HG02763 (cell line): Measurements from ENCODE around the gene MYH15.
A peak's percentile ranks its signal among the peaks of the same experiment; 100 is the strongest.

ENCODE experiments used
- ATAC-seq: cut with Tn5 transposase; IDR thresholded peaks from one replicate; pipeline ENCODE4 v1.9.1; 2021; ENCODE audit warnings: mild to moderate bottlenecking, moderate library complexity; ENCODE audit not compliant: unreplicated experiment

Gene MYH15

DNA sequence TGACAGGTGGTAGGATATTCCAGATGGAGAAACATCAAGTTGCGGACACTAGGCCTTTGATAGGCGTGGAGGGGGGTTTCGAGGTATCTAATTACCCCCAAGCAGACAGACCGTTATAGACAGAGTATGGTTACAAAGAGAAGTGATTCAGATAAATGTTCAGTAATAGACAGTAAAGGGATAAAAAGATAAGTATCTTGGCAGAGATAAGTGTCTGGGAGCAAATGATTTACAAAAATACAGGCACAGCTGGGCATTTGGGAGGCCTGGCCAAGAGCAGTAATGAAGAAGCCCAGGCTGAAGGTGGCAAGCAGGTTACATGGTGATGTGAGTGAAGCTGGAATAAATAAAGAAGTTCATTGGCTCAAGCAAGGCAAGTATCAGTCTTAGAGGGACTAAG, 659 bp upstream of the MYH15 start:
- no peak for ATAC-seq

DNA sequence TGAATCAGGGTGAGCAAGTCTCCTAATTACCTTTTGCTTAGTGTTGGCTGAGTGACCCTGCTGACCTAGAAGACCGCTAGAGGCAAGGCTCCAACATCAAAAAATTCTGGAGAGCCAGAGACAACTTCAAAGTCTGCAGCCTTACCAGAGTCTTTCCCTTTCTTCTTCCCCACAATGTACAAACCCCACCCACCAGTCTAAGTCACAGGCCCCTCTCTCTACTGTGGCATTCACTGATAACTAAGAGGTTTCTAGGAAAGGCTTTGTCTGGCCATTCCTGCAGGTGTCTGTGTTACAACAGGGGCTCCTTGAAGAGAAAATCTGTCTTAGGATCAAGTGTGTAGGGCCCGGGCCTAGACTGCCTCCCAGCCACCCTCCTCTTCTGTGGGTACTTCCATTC, 525 bp downstream of the MYH15 start:
- ATAC-seq, result no peak

DNA sequence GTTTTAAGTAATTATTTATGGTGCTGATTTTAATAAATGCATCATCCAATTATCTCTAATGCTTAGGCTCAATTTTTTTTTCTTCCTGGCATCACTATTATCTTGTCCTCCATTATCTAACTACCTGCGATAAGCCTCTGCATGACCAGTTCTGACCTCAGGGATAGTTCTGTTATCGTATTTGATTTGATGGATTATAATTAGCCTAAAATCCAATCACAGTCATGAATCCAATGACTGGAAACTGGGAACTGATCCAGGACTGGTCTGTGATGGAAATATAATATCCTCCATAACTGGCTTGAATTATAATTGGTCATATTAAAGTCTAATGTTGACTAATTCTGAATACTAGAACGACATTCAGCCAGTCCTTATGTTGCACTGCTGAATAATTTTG, 1.1 kb downstream of the MYH15 start:
- no peak for ATAC-seq

DNA sequence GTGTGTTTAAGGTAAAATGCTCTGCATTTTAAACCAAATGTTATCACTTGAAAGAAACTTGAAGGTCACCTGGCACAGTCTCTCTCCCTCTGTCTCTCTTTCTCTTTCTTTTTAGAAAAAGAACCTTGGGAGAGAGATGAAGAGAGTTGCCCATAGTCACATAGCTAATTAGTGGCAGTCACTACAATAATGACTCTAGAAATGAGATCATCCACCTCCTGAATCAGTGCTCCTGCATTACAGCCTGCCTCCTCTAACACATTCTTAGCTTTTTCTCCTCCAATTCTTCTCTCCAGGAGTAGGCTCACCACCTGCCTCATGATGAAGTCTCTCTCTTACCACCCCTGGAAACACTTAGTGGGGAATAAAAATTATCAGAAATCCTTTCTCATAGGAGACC, 2.5 kb downstream of the MYH15 start:
- no peak for ATAC-seq

DNA sequence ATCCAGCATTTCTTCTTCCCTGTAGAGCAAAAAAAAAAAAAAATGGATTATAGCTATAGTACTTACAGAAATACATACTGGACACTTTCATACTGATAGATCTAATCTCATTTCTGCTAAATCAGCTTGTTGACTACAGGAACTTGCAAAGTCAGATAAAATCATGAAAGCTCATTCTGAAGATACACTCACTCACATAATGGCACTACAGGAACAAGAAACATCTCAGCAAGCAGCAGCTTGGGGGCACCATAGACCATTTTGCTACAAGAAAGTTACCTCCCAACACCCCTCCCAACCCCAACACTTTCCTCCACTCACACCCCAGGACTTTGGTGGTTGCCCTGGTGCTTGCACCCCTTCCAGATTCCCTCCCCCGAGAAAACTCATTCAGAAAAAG, 4.6 kb downstream of the MYH15 start:
- no peak for ATAC-seq

DNA sequence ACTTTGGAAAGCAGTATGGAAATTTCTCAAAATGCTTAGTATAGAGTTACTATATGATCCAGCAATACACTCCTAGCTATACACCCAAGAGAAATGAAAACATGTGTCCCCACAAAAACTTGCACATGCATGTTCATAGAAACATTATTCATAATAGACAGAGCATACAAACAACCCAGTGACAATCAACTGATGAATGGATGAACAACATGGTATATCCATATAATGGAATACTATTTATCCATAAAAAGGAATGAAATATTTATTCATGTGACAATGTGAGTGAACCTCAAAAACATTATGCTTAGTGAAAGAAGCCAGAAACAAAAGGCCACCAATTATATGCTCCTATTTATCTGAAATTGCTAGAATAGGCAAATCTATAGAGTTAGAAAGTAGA, 6.7 kb downstream of the MYH15 start:
- ATAC-seq, result no peak

DNA sequence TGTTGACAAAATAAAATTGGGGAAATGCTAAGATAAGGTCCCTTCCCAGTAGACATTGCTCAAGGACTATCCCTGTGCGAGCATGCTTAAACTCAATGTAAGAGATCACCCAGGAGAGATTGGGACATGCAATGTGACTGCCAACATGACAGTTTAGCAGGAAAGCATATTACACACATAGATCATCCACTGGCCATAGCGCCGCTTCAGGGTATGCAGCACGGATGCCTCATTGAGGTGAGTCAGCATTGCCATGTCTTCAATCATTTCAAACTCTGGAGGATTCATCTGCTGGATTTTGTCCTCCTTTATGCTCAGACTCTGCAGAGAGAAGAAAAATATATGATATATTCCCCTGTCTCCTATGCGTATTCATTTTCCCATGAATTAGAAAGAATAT, 8.9 kb downstream of the MYH15 start:
- no peak for ATAC-seq

DNA sequence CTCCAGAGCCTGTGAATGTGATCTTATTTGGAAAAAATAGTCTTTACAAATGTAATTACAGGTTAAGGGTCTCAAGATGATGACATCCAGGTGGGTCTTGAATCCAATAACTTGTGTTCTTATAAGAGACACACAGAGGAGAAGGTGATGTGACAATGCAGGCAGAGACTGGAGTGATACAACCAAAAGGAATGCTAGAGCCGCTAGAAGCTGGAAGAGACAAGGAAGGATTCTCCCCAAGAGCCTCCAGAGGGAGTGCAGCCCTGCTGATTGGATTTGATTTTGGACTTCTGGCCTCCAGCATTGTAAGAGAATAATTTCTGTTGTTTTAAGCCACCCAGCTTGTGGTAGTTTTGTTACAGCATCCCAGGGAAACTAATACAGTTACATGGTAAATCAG, 9.7 kb downstream of the MYH15 start:
- ATAC-seq, result no peak

DNA sequence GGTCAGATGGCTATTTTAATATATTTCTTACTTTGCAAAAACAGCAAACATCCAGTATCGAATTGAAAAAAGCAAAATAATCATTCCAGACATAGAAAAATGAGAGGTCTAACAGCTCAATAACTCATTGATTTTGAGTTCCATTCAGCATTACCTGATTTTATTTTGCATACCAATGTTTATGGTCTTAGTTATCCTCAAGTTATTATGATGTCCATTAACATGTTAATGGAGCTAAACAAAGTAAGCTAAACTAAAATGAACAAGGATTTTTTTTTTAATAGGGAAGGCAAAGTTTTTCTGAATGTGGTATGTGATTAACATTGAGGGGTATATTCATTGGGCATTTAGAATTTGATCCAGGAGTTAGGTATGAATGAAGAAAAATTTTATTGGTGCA, 13.1 kb downstream of the MYH15 start:
- no peak for ATAC-seq

DNA sequence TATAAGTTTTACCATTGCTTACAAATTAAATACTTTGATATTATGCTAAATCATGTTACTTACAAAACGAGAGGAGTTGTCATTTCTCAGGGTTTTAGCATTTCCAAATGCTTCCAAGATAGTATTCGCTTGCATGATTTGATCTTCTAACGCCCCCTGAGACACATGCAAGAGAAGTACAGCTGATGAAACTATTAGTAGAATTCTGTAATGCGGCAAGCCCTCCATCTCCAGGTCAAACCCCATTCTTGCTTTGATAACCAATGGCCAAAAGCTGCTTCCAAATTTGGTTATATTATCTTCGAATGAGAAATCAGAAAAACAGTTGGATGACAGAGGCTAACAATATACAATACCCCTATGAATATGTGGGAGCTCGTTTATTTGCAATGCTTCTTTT, 14.7 kb downstream of the MYH15 start:
- no peak for ATAC-seq

DNA sequence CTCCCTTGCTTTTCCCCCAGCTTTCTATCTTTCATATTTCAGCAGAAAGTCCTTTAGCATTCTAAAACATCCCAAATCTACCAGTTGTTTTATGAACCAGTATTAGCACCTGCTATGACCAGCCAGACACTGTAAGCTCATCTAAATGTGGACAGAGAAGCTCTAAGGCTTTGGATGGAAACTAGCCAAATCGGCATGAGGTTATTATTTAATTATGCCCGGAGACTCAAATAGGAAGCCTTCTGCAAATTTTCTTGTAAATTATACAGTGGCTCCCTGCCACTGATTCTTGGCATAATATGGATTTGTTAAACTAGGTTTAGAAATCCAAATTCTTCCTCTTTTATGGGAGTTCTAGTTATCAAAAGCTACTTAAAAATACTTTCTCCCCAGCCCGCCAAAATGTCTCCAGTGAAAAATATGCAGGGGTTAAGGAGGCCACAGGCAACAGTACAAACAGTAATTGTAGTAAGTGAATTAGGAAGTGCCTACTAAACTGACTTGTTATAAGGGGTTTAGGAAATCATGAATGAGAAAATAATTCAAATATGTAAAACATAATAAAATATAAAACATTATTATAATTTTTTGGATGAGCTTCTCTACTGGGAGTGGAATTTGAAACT, 15.4 kb downstream of the MYH15 start:
- ATAC-seq, result no peak

DNA sequence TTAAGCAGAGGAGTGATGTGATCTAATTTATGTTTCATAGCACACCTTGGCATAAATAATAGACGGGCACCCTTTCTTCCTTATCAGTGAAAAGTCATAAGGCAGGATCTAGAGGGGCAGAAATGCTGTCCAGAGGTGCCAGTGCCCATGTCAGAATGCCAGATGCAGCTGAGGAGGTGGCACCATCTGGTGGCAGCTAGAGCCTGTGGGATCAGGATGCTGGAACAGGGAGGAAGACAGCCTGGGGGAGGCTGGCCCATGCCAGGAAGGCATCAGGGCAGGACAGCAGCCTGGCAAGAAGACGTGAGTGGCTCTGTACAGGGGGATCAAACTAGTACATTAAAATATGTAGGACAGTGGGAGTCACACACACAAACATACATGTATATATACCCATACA, 16.5 kb downstream of the MYH15 start:
- ATAC-seq, result no peak

DNA sequence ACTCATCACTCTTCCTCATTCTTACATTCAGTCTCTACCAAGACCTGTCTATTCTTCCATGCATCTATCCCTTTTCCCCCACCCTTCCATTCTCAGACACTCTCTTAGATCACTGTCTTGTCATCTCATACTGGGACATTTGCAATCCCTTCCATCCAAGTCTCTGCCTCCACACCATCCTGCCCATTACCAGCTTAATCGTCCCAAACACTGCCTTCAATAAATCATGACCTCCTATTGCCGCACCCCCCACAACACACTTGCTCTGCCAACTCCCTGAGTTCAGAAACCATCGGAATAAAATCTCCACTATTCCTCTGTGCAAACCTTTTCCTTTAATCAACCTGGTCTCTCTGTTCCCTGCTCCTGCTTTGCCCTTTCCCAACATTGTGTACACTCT, 18.9 kb downstream of the MYH15 start:
- ATAC-seq, result no peak

DNA sequence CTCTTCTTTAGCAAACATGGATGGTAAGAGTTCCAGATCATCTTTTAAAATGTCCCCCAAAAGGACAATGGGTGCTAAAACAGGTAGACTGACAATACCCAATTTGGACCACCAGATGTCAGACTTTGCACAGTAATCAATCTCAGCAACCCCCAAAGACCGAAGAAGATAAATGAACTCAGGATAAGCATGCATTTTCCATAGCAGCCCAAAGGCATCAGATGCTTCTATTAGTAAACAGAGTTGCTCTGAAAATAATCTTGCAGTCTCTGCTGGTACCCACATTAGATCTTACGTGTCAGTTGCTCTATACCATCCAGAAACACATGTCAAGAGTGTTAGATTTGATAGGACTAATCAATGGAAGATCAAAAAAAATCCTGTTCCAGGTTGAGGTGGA, 20.6 kb downstream of the MYH15 start:
- ATAC-seq, result peak; percentile 60

DNA sequence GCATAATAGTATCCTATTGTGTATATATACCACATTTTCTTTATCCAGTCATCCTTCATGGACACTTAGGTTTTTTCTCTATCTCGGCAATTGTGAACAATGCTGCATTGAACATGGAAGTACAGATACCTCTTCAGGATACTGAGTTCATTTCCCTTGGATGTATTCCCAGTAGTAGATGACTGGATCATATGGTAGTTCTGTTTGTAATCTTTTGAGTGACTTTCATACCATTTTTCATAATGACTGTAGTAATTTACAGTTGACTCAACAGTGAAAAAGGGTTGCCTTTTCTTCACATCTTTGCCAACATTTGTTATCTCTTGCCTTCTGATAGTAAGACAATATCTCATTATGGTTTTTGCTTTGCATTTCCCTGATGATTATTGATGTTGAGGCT, 21.8 kb downstream of the MYH15 start:
- no peak for ATAC-seq

DNA sequence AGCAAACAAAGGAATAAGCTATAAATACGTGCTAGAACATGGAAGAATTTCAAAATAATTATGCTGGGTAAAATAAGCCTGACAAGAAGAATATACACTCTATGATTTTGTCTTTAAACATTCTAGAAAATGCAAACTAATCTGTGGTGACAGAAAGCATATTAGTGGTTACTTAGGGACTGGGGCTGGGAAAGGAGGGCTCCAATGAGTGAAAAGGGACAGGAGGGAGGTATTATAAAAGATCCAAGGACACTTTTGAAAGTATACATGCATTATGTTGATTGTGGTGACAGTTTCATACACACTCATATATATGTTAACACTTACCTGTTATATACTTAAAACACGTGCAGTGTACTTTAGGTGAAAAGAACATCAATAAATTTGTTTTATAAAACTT, 23.0 kb downstream of the MYH15 start:
- ATAC-seq, result no peak

DNA sequence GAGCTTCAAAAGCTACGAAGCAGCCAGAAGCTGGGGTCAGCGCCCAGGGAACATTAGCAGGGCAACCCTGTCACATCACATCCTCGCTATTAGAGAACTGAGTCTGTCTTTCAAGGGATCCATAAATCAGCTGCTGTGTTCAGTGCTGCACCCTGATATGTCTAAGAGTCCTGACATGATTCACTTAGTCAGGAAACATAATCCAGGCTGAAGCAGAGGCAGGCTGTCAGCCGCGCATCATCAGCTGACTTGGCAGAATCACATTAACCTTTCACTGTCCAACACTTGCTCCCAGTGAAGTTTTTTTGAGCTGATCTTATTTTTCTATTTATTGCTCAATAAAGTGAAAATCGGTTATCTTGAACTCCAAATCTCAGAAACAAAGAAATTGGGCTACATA, 23.5 kb downstream of the MYH15 start:
- no peak for ATAC-seq

DNA sequence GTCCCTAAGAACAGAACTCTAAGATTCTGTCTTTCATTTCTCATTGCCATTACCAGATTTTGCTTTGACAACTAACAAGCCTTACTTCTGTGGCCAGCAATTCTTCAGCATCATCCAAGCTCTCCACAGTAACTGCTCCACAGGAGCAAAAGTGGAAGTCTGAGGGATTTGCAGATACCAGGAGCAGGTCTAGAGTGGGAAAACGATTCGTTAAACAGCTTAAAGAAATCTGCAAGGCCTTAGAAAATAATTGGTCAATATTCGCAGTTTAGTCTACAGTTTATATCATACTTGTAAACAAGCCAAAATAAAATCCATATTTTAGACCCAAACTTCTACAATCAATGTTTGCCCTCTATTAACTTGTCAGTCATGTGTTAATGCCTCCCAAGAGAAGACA, 24.1 kb downstream of the MYH15 start:
- no peak for ATAC-seq

DNA sequence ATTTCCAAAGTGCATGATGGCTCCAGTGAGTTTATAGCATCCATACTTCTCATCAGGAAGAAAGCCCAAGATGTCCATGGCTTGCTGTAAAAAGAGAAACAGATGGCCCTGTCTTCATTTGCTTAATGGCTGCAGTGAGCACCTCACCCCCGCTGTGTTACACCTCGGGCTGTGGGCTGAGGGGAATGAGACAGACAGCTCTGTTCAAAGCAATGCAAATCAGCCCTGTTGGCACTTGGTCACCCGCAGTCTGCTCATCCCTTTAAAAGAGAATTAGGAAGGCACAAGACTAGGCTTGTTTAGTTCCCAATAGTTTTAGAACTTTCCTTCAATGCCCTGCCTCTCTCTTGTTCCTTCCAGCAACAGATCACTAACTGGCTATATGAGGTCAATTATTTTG, 25.2 kb downstream of the MYH15 start:
- peak; percentile 45 for ATAC-seq

DNA sequence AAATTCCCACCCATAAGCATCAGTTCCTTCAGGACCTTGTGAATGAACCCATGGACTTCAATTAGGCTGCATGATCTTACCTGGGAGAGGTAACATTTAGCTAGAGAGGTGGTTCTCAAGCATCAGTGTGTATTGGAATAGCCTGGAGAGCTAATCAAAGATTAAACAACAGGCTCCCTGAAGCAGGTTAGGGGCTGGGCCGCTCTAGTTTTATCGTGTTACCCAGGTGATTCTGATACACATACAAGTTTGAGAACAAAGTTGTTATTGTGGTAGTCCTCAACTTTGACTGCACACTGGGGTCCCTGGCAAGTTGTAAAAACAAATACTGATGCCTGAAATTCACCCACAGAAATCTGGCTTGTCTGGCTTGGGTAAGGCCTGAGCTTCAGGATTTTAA, 31.2 kb downstream of the MYH15 start:
- no peak for ATAC-seq

DNA sequence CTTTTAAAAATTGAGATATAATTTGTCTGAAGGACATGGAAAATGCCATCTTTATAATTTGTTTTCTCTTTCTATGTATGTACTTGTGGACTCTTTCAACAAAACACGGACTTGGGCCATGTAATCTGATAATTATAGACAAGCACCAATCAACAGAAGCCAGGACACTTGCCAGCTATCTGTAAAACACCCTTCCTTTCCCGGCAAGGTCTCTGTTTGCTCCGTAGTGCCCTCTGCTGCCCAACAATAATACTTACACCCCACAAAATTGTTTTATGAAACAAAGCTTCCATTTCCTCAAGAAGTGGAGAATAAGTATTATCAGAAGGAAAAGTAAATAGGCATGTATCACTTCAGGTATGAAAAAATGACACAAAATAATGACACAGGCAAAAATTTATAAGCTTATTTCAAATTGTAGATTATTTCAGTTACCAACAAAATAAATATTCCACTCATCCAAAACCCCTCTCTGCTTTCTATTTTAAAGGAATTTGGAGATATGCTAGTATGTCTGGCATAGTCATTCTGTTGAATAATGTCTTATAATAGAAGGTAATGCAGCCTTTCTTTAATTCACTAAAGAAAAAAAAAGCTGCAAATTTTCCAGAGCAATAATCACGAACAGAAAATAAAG, 32.8 kb downstream of the MYH15 start:
- peak; percentile 56 for ATAC-seq

DNA sequence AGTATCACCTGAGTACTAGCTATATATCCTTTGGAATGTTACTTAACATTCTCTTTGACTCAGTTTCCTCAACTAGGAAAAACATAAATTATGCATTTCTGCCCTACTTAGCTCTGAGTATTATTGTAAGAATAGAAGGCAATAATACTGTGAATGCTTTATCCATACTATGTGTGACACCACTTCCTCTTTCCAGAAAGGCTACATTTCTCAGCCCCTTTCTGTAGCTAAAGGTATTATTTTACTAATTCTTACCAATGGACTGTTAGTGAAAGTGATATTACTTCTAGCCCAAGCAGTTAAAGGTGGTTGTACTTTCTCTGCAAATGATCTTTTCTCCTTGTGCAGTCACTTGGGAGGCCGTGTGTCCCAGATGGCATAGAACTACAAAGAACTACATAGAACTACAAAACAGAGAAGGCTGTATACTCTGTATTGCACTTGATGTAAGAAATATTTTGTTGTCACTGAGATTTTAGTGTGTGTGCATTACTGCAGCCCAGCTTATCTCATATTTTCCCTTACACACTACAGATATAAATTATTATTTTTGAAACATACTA, 35.1 kb downstream of the MYH15 start:
- ATAC-seq, result no peak

DNA sequence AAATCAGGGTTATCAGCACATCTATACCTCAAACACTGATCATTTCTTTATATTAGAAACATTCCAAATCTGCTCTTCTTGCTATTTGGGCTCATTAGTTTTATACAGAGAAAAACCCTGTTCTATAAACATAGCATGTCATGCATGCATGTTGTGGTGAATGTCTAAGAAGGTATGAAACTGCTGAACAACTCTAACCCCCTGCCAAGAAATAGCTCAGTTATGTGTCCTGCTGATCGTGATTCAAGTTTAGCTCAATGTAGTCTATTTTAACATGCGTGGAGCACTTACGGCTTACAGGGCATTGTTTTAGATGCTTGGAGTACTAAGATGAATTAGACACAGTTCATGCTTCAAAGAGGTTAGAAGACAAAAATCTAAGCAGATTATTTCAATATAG, 35.8 kb downstream of the MYH15 start:
- ATAC-seq, result no peak
